SK-N-SH (cell line): ENCODE results near the gene SDF4. TPM values are rescaled to one million over a fixed set of nuclear protein-coding genes. Genes with fewer than 3 reads are reported as not detected.

Experiments used
- CTCF ChIA-PET: fragments of 300-600, 350-600 bp; formaldehyde crosslinking; extraction: SDS; loops from one replicate; lab custom pipeline; 2021; lab: Yijun Ruan, JAX
- POLR2A ChIA-PET: fragments of 350-600 bp; sonication (Branson Sonifier 250); formaldehyde crosslinking; extraction: SDS; loops from one replicate; lab custom pipeline; 2020; ENCODE audit warnings: antibody characterized with exemption, inconsistent platforms; lab: Yijun Ruan, JAX
- DNase-seq: peaks from one replicate; pipeline ENCODE4 v3.0.0; 2012
- H2AFZ ChIP-seq: fragments of 200-600 bp; sonication (generic); 2 replicates; pipeline ENCODE4 v1.8.1; 2016; ENCODE audit warnings: antibody characterized with exemption, mild to moderate bottlenecking, low read depth
- H3F3A ChIP-seq: fragments of 200-600 bp; sonication (generic); replicated peaks from 2 replicates; pipeline ENCODE3; 2016; ENCODE audit warnings: antibody characterized with exemption, mild to moderate bottlenecking; ENCODE audit not compliant: insufficient read depth
- H3K27ac ChIP-seq, 2 experiments: fragments of 200-500 bp in 1 of 2; fragments of 200-600 bp in 1 of 2; sonication (Bioruptor generic) in 1 of 2; sonication (generic), shearing (Covaris generic) in 1 of 2; 2 replicates each; pipeline versions ENCODE4 v1.5.1 to v1.6.1; 2014 to 2016; ENCODE audit warnings: low read depth in 2 of 2, inconsistent platforms in 1 of 2, low read length in 1 of 2, mild to moderate bottlenecking in 1 of 2, mixed read lengths in 1 of 2
- H3K27me3 ChIP-seq: fragments of 200-600 bp; sonication (generic), shearing (Covaris generic); 2 replicates; pipeline ENCODE4 v1.6.1; 2016; ENCODE audit warnings: mixed run types; ENCODE audit not compliant: insufficient read depth
- H3K36me3 ChIP-seq, 2 experiments: fragments of 200-500 bp in 1 of 2; fragments of 200-600 bp in 1 of 2; sonication (Bioruptor generic) in 1 of 2; sonication (generic) in 1 of 2; replicated peaks in 1 of 2; 2 replicates each; pipeline versions ENCODE3 to v1.5.1; 2014 to 2016; ENCODE audit warnings: low read length in 1 of 2, mild to moderate bottlenecking in 1 of 2; ENCODE audit not compliant: insufficient read depth in 2 of 2, control insufficient read depth in 1 of 2
- H3K4me1 ChIP-seq, 2 experiments: fragments of 200-500 bp in 1 of 2; fragments of 200-600 bp in 1 of 2; sonication (Bioruptor generic) in 1 of 2; sonication (generic), shearing (Covaris generic) in 1 of 2; 2 replicates each; pipeline versions ENCODE4 v1.5.1 to v1.6.1; 2014 to 2016; ENCODE audit warnings: low read depth in 1 of 2, low read length in 1 of 2, mixed run types in 1 of 2; ENCODE audit not compliant: insufficient read depth in 2 of 2, control insufficient read depth in 1 of 2
- H3K4me2 ChIP-seq: fragments of 200-600 bp; sonication (generic), shearing (Covaris generic); 2 replicates; pipeline ENCODE4 v1.6.1; 2017; ENCODE audit warnings: mixed run types
- H3K4me3 ChIP-seq, 2 experiments: fragments of 200-500 bp in 1 of 2; fragments of 200-600 bp in 1 of 2; sonication (Bioruptor generic) in 1 of 2; sonication (generic), shearing (Covaris generic) in 1 of 2; 2 replicates each; pipeline versions ENCODE4 v1.5.1 to v1.8.1; 2014 to 2016; ENCODE audit warnings: low read depth in 2 of 2, inconsistent platforms in 1 of 2, low read length in 1 of 2, mild to moderate bottlenecking in 1 of 2, mixed read lengths in 1 of 2, moderate library complexity in 1 of 2
- H3K79me2 ChIP-seq: fragments of 200-600 bp; sonication (generic); 2 replicates; pipeline ENCODE4 v1.8.1; 2017; ENCODE audit warnings: mild to moderate bottlenecking; ENCODE audit not compliant: insufficient read depth
- H3K9ac ChIP-seq: fragments of 200-600 bp; sonication (generic); 2 replicates; pipeline ENCODE4 v1.6.1; 2017; ENCODE audit warnings: mixed run types
- H3K9me2 ChIP-seq: fragments of 200-600 bp; sonication (generic); 2 replicates; pipeline ENCODE4 v1.6.1; 2017; ENCODE audit warnings: mixed run types
- H3K9me3 ChIP-seq: fragments of 200-600 bp; sonication (generic); 2 replicates; pipeline ENCODE4 v1.6.1; 2017; ENCODE audit warnings: mixed run types, mild to moderate bottlenecking, moderate library complexity
- H4K20me1 ChIP-seq: fragments of 200-600 bp; sonication (generic); 2 replicates; pipeline ENCODE4 v1.6.1; 2017; ENCODE audit warnings: mild to moderate bottlenecking, mixed run types; ENCODE audit not compliant: insufficient read depth
- CHD2 ChIP-seq: fragments of 150-350 bp; IDR thresholded peaks from 2 replicates; pipeline ENCODE4 v1.6.1; 2018; ENCODE audit warnings: low read length; ENCODE audit not compliant: partially characterized antibody
- EZH2phosphoT487 ChIP-seq: fragments of 200-600 bp; sonication (generic); IDR thresholded peaks from 2 replicates; pipeline ENCODE4 v1.6.1; 2017; ENCODE audit warnings: low read depth, mixed run types, mild to moderate bottlenecking, antibody characterized with exemption, moderate library complexity, borderline replicate concordance
- FOSL2 ChIP-seq: IDR thresholded peaks from 2 replicates; pipeline ENCODE4 v1.4.0; 2012; ENCODE audit warnings: low read depth, mild to moderate bottlenecking, moderate library complexity, borderline replicate concordance
- FOXJ3 ChIP-seq: sonication (generic); formaldehyde crosslinking; IDR thresholded peaks from 2 replicates; pipeline ENCODE4 v1.5.1; 2020; ENCODE audit warnings: mild to moderate bottlenecking, missing genetic modification reagents
- FOXM1 ChIP-seq: IDR thresholded peaks from 2 replicates; pipeline ENCODE4 v1.4.0; 2012; ENCODE audit warnings: low read depth, mild to moderate bottlenecking
- GATA2 ChIP-seq: sonication (generic); formaldehyde crosslinking; IDR thresholded peaks from 2 replicates; pipeline ENCODE4 v1.5.0; 2020; ENCODE audit warnings: mild to moderate bottlenecking, missing genetic modification reagents
- MEF2A ChIP-seq: IDR thresholded peaks from 2 replicates; pipeline ENCODE4 v1.4.0; 2012; ENCODE audit warnings: low read depth, borderline replicate concordance
- MXI1 ChIP-seq: IDR thresholded peaks from 2 replicates; pipeline ENCODE4 v1.6.1; 2012; ENCODE audit warnings: mild to moderate bottlenecking, low read depth, low read length, improper control_type of control experiment
- RAD21 ChIP-seq: IDR thresholded peaks from 2 replicates; pipeline ENCODE4 v1.6.1; 2012; ENCODE audit warnings: mild to moderate bottlenecking, low read length
- RCOR1 ChIP-seq: fragments of 150-350 bp; IDR thresholded peaks from 2 replicates; pipeline ENCODE4 v1.6.1; 2017; ENCODE audit warnings: antibody characterized with exemption, low read length
- RXRA ChIP-seq: IDR thresholded peaks from 2 replicates; pipeline ENCODE4 v1.4.0; 2012; ENCODE audit warnings: low read depth, mild to moderate bottlenecking, borderline replicate concordance
- SIN3A ChIP-seq: IDR thresholded peaks from 2 replicates; pipeline ENCODE4 v1.6.1; 2012; ENCODE audit warnings: low read depth, mild to moderate bottlenecking, low read length, moderate library complexity, borderline replicate concordance
- TAF1 ChIP-seq: IDR thresholded peaks from 2 replicates; pipeline ENCODE4 v1.6.1; 2012; ENCODE audit warnings: low read depth, mild to moderate bottlenecking, low read length, moderate library complexity, borderline replicate concordance
- TCF12 ChIP-seq: IDR thresholded peaks from 2 replicates; pipeline ENCODE4 v1.4.0; 2012
- TEAD4 ChIP-seq: IDR thresholded peaks from 2 replicates; pipeline ENCODE4 v1.4.0; 2012; ENCODE audit warnings: mild to moderate bottlenecking, borderline replicate concordance; ENCODE audit not compliant: insufficient read depth
- YY1 ChIP-seq: IDR thresholded peaks from 2 replicates; pipeline ENCODE4 v1.4.0; 2012; ENCODE audit warnings: low read depth, mild to moderate bottlenecking
- WGBS: methylation state at CpG from one replicate; pipeline ENCODE4 v1.1.6; 2017; ENCODE audit warnings: low lambda C conversion rate; 5-methylcytosine and 5-hydroxymethylcytosine counted together
- polyA plus RNA-seq, 3 experiments: library from polyadenylated mRNA; depleted of rRNA; stranded (reverse); fragments of >200 nt; gene quantifications; 2 replicates each; pipeline ENCODE4 v1.2.3, GENCODE V29; 2012
- TF ChIP-seq, protein P1 (sequence below): IDR thresholded peaks from 2 replicates; pipeline ENCODE4 v1.4.0; 2012; ENCODE audit warnings: low read depth
- TF ChIP-seq, protein P2 (sequence below): fragments of 200-600 bp; sonication (generic); IDR thresholded peaks from 2 replicates; pipeline ENCODE4 v1.6.1; 2017; ENCODE audit warnings: antibody characterized with exemption, mild to moderate bottlenecking, moderate library complexity
- TF ChIP-seq, protein P3 (sequence below): IDR thresholded peaks from 2 replicates; pipeline ENCODE4 v1.6.1; 2012; ENCODE audit warnings: mild to moderate bottlenecking, low read depth, low read length, moderate library complexity
- TF ChIP-seq, protein P4 (sequence below): IDR thresholded peaks from 2 replicates; pipeline ENCODE4; 2012

Gene SDF4
- polyA plus RNA-seq, 1 of the 3 experiments (the other 2 are of a cell fraction), result 265 TPM

DNA sequence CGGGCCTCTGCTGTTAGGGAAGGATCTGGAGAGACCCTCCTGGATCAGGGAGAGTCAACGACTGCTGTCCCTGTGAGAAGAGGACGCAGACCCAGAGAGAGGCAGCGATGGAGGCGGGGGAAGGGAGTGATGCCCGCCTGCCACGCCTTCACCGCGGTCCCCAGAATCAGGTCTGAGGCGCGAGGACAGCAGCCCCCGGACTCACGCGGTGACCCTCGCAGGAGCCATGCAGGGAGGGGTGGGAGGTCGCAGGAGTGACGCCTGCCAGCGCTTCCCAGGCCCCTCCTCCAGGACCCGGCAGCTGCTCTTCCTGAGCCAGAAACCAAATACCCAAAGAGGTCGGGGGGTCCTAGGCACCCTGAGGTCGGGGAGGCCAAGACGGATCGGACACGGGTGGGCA, 11.6 kb downstream of the SDF4 start:
- Histone ChIP-seq H3F3A (no peaks in the 10 kb centered on the region), H3K4me3 (no peak overlapping the region), H4K20me1 (no peaks in the 10 kb centered on the region), H3K9me3 (no peaks in the 10 kb centered on the region), H3K4me2 (no peak overlapping the region), H3K27ac (no peak overlapping the region), H3K9me2 (no peaks in the 10 kb centered on the region), H3K36me3 (peaks cover 0 to 53% of the 10 kb centered on the region in 2 experiments), H3K79me2 (peaks cover 5% of the 10 kb centered on the region; the same call in 1 of the 2 replicates), H3K27me3 (no peaks in the 10 kb centered on the region), H2AFZ (no peak overlapping the region), H3K4me1 (no peaks in the 10 kb centered on the region), H3K9ac (no peak overlapping the region)
- whole genome bisulfite sequencing, result 94% methylated on average over 20 of the region's 24 CpGs
- DNase-seq, result no peak
- ChIA-PET POLR2A (no interaction called here), CTCF (interaction anchor here (1.7 kb wide), 1 partner anchor 98 kb away, joined by 7 read pairs; no protein-coding TSS in a partner anchor)
- TF ChIP-seq SIN3A, result no peak
- TF ChIP-seq, protein P1, sequence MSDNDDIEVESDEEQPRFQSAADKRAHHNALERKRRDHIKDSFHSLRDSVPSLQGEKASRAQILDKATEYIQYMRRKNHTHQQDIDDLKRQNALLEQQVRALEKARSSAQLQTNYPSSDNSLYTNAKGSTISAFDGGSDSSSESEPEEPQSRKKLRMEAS, result no peak
- no peak for TF ChIP-seq GATA2 (CRISPR knock-in tag)
- no peak for TF ChIP-seq RAD21
- no peak for TF ChIP-seq TCF12
- TF ChIP-seq YY1, result no peak
- TF ChIP-seq TAF1, result no peak
- no peak for TF ChIP-seq CHD2
- TF ChIP-seq, protein P2, sequence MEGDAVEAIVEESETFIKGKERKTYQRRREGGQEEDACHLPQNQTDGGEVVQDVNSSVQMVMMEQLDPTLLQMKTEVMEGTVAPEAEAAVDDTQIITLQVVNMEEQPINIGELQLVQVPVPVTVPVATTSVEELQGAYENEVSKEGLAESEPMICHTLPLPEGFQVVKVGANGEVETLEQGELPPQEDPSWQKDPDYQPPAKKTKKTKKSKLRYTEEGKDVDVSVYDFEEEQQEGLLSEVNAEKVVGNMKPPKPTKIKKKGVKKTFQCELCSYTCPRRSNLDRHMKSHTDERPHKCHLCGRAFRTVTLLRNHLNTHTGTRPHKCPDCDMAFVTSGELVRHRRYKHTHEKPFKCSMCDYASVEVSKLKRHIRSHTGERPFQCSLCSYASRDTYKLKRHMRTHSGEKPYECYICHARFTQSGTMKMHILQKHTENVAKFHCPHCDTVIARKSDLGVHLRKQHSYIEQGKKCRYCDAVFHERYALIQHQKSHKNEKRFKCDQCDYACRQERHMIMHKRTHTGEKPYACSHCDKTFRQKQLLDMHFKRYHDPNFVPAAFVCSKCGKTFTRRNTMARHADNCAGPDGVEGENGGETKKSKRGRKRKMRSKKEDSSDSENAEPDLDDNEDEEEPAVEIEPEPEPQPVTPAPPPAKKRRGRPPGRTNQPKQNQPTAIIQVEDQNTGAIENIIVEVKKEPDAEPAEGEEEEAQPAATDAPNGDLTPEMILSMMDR, result no peak
- TF ChIP-seq, protein P3, sequence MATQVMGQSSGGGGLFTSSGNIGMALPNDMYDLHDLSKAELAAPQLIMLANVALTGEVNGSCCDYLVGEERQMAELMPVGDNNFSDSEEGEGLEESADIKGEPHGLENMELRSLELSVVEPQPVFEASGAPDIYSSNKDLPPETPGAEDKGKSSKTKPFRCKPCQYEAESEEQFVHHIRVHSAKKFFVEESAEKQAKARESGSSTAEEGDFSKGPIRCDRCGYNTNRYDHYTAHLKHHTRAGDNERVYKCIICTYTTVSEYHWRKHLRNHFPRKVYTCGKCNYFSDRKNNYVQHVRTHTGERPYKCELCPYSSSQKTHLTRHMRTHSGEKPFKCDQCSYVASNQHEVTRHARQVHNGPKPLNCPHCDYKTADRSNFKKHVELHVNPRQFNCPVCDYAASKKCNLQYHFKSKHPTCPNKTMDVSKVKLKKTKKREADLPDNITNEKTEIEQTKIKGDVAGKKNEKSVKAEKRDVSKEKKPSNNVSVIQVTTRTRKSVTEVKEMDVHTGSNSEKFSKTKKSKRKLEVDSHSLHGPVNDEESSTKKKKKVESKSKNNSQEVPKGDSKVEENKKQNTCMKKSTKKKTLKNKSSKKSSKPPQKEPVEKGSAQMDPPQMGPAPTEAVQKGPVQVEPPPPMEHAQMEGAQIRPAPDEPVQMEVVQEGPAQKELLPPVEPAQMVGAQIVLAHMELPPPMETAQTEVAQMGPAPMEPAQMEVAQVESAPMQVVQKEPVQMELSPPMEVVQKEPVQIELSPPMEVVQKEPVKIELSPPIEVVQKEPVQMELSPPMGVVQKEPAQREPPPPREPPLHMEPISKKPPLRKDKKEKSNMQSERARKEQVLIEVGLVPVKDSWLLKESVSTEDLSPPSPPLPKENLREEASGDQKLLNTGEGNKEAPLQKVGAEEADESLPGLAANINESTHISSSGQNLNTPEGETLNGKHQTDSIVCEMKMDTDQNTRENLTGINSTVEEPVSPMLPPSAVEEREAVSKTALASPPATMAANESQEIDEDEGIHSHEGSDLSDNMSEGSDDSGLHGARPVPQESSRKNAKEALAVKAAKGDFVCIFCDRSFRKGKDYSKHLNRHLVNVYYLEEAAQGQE, result no peak
- no peak for TF ChIP-seq TEAD4
- TF ChIP-seq FOXM1, result no peak
- TF ChIP-seq, protein P4, sequence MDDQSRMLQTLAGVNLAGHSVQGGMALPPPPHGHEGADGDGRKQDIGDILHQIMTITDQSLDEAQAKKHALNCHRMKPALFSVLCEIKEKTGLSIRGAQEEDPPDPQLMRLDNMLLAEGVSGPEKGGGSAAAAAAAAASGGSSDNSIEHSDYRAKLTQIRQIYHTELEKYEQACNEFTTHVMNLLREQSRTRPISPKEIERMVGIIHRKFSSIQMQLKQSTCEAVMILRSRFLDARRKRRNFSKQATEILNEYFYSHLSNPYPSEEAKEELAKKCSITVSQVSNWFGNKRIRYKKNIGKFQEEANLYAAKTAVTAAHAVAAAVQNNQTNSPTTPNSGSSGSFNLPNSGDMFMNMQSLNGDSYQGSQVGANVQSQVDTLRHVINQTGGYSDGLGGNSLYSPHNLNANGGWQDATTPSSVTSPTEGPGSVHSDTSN, result no peak
- no peak for TF ChIP-seq EZH2phosphoT487
- TF ChIP-seq RCOR1, result no peak
- TF ChIP-seq MXI1, result no peak
- no peak for TF ChIP-seq RXRA
- TF ChIP-seq MEF2A, result no peak
- no peak for TF ChIP-seq FOXJ3
- no peak for TF ChIP-seq FOSL2
